WTC11 (cell line): ENCODE measurements around the gene NUDT15. TPM values are rescaled to one million over a fixed set of nuclear protein-coding genes. Genes with fewer than 3 reads are reported as not detected.
"Not testable (repeated sequence)": the region's sequence is repeated elsewhere in the genome, so short reads cannot be mapped to it uniquely, and the experiment has no call there.

ENCODE experiments used
- ATAC-seq: fragments of 200-7000 bp; cut with Tn5 transposase; 2 replicates; pipeline ENCODE4 v1.10.0; 2021; ENCODE audit warnings: mild to moderate bottlenecking, moderate library complexity
- CTCF ChIA-PET: fragments of 300-600 bp; sonication (Branson Sonifier 250); formaldehyde crosslinking; loops from one replicate; lab custom pipeline; 2021; ENCODE audit warnings: antibody characterized with exemption; lab: Charles Lee
- POLR2A ChIA-PET: fragments of 350-600 bp; sonication (Branson Sonifier 250); formaldehyde crosslinking; loops from one replicate; lab custom pipeline; 2021; ENCODE audit warnings: antibody characterized with exemption; lab: Charles Lee
- DNase-seq: peaks from one replicate; pipeline ENCODE4 v3.0.0; 2021; ENCODE audit warnings: low spot score
- H3K27ac Mint-ChIP-seq: 2 replicates; pipeline ENCODE4 v1.8.0; 2021; ENCODE audit warnings: mixed read lengths
- H3K27me3 Mint-ChIP-seq: 2 replicates; pipeline ENCODE4 v1.8.0; 2021; ENCODE audit warnings: low read depth, mild to moderate bottlenecking, moderate library complexity, mixed read lengths
- H3K36me3 Mint-ChIP-seq: 2 replicates; pipeline ENCODE4 v1.8.0; 2021; ENCODE audit warnings: mixed read lengths
- H3K4me1 Mint-ChIP-seq: 2 replicates; pipeline ENCODE4 v1.8.0; 2022; ENCODE audit warnings: mixed read lengths
- H3K4me3 Mint-ChIP-seq: 2 replicates; pipeline ENCODE4 v1.8.0; 2021; ENCODE audit warnings: mild to moderate bottlenecking, moderate library complexity, mixed read lengths
- H3K9me3 Mint-ChIP-seq: 2 replicates; pipeline ENCODE4 v1.8.0; 2021; ENCODE audit warnings: mixed read lengths
- E2F4 ChIP-seq: sonication (generic); formaldehyde crosslinking; IDR thresholded peaks from 2 replicates; pipeline ENCODE4 v1.8.1; 2022; ENCODE audit warnings: low read depth, mild to moderate bottlenecking, moderate library complexity, missing genetic modification reagents, borderline replicate concordance
- ESRRA ChIP-seq: sonication (generic); formaldehyde crosslinking; IDR thresholded peaks from 2 replicates; pipeline ENCODE4 v1.8.1; 2022; ENCODE audit warnings: mild to moderate bottlenecking, missing genetic modification reagents, borderline replicate concordance
- FOXJ3 ChIP-seq: sonication (generic); formaldehyde crosslinking; IDR thresholded peaks from 2 replicates; pipeline ENCODE4 v1.9.0; 2021; ENCODE audit warnings: missing genetic modification reagents, mild to moderate bottlenecking, borderline replicate concordance
- GTF2I ChIP-seq: fragments of 250-450 bp; sonication (Bioruptor Pico); conservative IDR thresholded peaks from 2 replicates; pipeline ENCODE4 v1.4.0; 2021; ENCODE audit warnings: mild to moderate bottlenecking
- NR1H2 ChIP-seq: sonication (generic); formaldehyde crosslinking; IDR thresholded peaks from 2 replicates; pipeline ENCODE4 v1.9.0; 2021; ENCODE audit warnings: mild to moderate bottlenecking, moderate library complexity, missing genetic modification reagents
- RORB ChIP-seq: fragments of 250-450 bp; sonication (Bioruptor Pico); IDR thresholded peaks from 2 replicates; pipeline ENCODE4 v1.9.0; 2021; ENCODE audit warnings: mild to moderate bottlenecking
- ZNF396 ChIP-seq: fragments of 250-450 bp; sonication (Bioruptor Pico); IDR thresholded peaks from 2 replicates; pipeline ENCODE4 v1.8.0; 2021; ENCODE audit warnings: mild to moderate bottlenecking, moderate library complexity, borderline replicate concordance
- ZNF425 ChIP-seq: fragments of 250-450 bp; sonication (Bioruptor Pico); conservative IDR thresholded peaks from 2 replicates; pipeline ENCODE4 v1.9.0; 2021; ENCODE audit warnings: mild to moderate bottlenecking
- total RNA-seq: library from RNA; stranded (reverse); gene quantifications from 3 replicates; pipeline ENCODE4 v1.2.3, GENCODE V29; 2021
- TF ChIP-seq, protein P1 (sequence below): sonication (generic); formaldehyde crosslinking; IDR thresholded peaks from 2 replicates; pipeline ENCODE4 v1.8.0; 2022; ENCODE audit warnings: missing genetic modification reagents
- TF ChIP-seq, protein P2 (sequence below): sonication (generic); formaldehyde crosslinking; IDR thresholded peaks from 2 replicates; pipeline ENCODE4 v1.8.0; 2023; ENCODE audit warnings: mild to moderate bottlenecking, missing genetic modification reagents

Gene NUDT15
- total RNA-seq, 1 experiment from 2014 or later: 48.8 TPM

DNA sequence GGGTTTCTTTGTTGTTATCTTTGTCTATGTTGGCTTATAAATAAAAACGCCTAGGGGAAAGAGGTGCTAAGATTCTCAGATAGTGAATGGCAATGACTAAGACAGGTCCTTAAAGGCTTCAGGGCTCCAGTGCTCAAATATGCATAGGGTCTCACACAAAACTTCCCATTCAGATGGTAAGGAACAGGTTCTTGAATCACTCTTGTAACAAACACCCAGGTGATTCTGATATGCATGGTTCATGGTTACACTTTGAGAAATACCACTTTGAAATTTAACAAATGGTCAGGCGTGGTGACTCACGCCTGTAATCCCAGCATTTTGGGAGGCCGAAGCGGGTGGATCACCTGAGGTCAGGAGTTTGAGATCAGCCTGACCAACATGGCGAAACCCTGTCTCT, 17.1 kb downstream of the NUDT15 start (continued):
- TF ChIP-seq, protein P1, sequence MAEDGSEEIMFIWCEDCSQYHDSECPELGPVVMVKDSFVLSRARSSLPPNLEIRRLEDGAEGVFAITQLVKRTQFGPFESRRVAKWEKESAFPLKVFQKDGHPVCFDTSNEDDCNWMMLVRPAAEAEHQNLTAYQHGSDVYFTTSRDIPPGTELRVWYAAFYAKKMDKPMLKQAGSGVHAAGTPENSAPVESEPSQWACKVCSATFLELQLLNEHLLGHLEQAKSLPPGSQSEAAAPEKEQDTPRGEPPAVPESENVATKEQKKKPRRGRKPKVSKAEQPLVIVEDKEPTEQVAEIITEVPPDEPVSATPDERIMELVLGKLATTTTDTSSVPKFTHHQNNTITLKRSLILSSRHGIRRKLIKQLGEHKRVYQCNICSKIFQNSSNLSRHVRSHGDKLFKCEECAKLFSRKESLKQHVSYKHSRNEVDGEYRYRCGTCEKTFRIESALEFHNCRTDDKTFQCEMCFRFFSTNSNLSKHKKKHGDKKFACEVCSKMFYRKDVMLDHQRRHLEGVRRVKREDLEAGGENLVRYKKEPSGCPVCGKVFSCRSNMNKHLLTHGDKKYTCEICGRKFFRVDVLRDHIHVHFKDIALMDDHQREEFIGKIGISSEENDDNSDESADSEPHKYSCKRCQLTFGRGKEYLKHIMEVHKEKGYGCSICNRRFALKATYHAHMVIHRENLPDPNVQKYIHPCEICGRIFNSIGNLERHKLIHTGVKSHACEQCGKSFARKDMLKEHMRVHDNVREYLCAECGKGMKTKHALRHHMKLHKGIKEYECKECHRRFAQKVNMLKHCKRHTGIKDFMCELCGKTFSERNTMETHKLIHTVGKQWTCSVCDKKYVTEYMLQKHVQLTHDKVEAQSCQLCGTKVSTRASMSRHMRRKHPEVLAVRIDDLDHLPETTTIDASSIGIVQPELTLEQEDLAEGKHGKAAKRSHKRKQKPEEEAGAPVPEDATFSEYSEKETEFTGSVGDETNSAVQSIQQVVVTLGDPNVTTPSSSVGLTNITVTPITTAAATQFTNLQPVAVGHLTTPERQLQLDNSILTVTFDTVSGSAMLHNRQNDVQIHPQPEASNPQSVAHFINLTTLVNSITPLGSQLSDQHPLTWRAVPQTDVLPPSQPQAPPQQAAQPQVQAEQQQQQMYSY (CRISPR knock-in tag): no peak
- TF ChIP-seq FOXJ3 (CRISPR knock-in tag): no peak
- TF ChIP-seq NR1H2 (CRISPR knock-in tag): no peak
- no peak for TF ChIP-seq E2F4 (CRISPR knock-in tag)
- TF ChIP-seq RORB: no peak
- TF ChIP-seq ESRRA (CRISPR knock-in tag): no peak
- no peak for TF ChIP-seq ZNF425 (CRISPR knock-in tag)
- TF ChIP-seq, all 79 proteins: peak for 0

- Mint-ChIP-seq H3K36me3 (peaks cover 90% of the 10 kb centered on the region), H3K4me3 (no peak overlapping the region), H3K4me1 (no peaks in the 10 kb centered on the region), H3K9me3 (peaks cover 56% of the 10 kb centered on the region), H3K27ac (no peak overlapping the region), H3K27me3 (peaks cover 10% of the 10 kb centered on the region)
- ATAC-seq (no peak), DNase-seq (no peak)
- CTCF ChIA-PET: no interaction called here
- POLR2A ChIA-PET: no interaction called here
- TF ChIP-seq, protein P2, sequence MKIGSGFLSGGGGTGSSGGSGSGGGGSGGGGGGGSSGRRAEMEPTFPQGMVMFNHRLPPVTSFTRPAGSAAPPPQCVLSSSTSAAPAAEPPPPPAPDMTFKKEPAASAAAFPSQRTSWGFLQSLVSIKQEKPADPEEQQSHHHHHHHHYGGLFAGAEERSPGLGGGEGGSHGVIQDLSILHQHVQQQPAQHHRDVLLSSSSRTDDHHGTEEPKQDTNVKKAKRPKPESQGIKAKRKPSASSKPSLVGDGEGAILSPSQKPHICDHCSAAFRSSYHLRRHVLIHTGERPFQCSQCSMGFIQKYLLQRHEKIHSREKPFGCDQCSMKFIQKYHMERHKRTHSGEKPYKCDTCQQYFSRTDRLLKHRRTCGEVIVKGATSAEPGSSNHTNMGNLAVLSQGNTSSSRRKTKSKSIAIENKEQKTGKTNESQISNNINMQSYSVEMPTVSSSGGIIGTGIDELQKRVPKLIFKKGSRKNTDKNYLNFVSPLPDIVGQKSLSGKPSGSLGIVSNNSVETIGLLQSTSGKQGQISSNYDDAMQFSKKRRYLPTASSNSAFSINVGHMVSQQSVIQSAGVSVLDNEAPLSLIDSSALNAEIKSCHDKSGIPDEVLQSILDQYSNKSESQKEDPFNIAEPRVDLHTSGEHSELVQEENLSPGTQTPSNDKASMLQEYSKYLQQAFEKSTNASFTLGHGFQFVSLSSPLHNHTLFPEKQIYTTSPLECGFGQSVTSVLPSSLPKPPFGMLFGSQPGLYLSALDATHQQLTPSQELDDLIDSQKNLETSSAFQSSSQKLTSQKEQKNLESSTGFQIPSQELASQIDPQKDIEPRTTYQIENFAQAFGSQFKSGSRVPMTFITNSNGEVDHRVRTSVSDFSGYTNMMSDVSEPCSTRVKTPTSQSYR (CRISPR knock-in tag): no peak
- TF ChIP-seq ZNF396 (CRISPR knock-in tag): no peak
- TF ChIP-seq GTF2I (CRISPR knock-in tag): no peak
- TF ChIP-seq, all 79 proteins: peak for 0
Observed at GRCh38 chr13:48055712-48056111, 18.2 kb downstream of the NUDT15 start.

GRCh38 chr13:48058536-48058935, 21.0 kb downstream of the NUDT15 start:
- H3K4me1 Mint-ChIP-seq, DNase-seq, H3K4me3 Mint-ChIP-seq, ATAC-seq, POLR2A ChIA-PET, H3K27ac Mint-ChIP-seq, H3K27me3 Mint-ChIP-seq, CTCF ChIA-PET: not testable (repeated sequence)
- Mint-ChIP-seq H3K9me3 (peaks cover 75% of the 10 kb centered on the region), H3K36me3 (peaks cover 93% of the 10 kb centered on the region)

DNA sequence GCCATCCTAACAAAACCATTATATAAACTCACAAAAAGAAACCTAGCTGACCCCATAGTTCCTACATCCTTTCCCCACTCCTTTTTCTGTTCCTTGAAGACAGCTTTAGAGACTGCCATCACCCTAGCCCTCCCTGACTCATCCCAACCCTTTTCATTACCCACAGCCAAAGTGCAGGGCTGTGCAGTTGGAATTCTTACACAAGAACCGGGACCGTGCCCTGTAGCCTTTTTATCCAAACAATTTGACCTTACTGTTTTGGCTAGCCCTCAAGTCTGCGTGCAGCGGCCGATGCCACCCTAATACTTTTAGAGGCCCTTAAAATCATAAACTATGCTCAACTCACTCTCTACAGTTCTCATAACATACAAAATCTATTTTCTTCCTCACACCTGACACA, 22.4 kb downstream of the NUDT15 start:
- DNase-seq, POLR2A ChIA-PET, H3K27ac Mint-ChIP-seq, H3K4me1 Mint-ChIP-seq, H3K4me3 Mint-ChIP-seq, H3K27me3 Mint-ChIP-seq, ATAC-seq, CTCF ChIA-PET: not testable (repeated sequence)
- H3K9me3 Mint-ChIP-seq: peaks cover 84% of the 10 kb centered on the region
- peaks cover 96% of the 10 kb centered on the region for H3K36me3 Mint-ChIP-seq
